KOPT-K1 (cell line): ENCODE measurements around the gene HOXA7.

Experiments used
- H3K27ac ChIP-seq: fragments of 200-600 bp; sonication (generic); 2 replicates; pipeline ENCODE4 v1.5.1; 2016; ENCODE audit warnings: antibody characterized with exemption, mild to moderate bottlenecking, low read depth, low read length; ENCODE audit not compliant: poor library complexity, severe bottlenecking
- H3K36me3 ChIP-seq: fragments of 200-600 bp; sonication (generic); 2 replicates; pipeline ENCODE4 v1.5.1; 2017; ENCODE audit warnings: antibody characterized with exemption, mild to moderate bottlenecking, low read length, moderate library complexity; ENCODE audit not compliant: insufficient read depth
- H3K9me3 ChIP-seq: fragments of 200-600 bp; sonication (generic); 2 replicates; pipeline ENCODE4 v1.5.1; 2017; ENCODE audit warnings: antibody characterized with exemption, low read length, mild to moderate bottlenecking; ENCODE audit not compliant: insufficient read depth, poor library complexity, severe bottlenecking

HOXA7 gene

GRCh38 chr7:27152816-27153442 is 3.5 kb downstream of the HOXA7 start:
- Histone ChIP-seq H3K36me3 (no peaks in the 10 kb centered on the region), H3K9me3 (peaks cover 29% of the 10 kb centered on the region), H3K27ac (no peak overlapping the region)

- no peak within 1 kb of the TSS for H3K27ac ChIP-seq
- no peaks in the 10 kb centered on the region for H3K36me3 ChIP-seq
- H3K9me3 ChIP-seq, result peaks cover 22% of the 10 kb centered on the region
Measured at GRCh38 chr7:27151931-27152815, 4.3 kb downstream of the HOXA7 start, which contains the start of gene HOXA3. Gene HOXA3 (minus strand): TSS chr7:27152583. CDS start chr7:27110640, 41,943 bp downstream.

DNA sequence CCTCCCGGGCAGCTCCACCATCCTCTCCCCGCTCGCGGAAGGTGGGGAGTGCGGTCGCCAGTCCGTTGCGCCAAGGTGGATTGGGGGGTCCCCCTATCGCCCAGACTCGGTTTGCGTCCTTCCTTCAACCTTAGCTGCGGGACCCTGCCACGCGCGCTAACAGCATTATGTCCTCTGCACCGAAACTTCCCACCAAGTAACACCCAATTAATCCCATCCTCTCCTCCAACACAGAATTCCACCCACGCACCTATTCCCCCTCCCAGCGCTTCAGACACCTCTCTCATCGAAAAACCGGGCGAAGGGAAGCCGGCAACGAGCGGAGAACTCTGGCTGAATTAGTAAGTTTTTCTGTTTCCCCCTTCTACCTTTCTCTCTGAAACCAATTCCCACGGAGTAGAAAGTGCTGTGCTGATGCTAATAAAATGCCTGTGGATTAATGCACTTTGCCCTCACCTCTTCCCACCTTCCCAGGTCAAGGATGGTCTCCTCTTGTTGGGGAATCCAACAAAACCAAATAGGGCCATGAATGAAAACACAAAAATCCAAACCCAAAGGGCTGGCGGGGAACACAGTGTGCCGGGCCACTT is 5.0 kb downstream of the HOXA7 start:
- H3K36me3 ChIP-seq, result no peaks in the 10 kb centered on the region
- H3K27ac ChIP-seq, result no peak overlapping the region
- H3K9me3 ChIP-seq, result peaks cover 16% of the 10 kb centered on the region

DNA sequence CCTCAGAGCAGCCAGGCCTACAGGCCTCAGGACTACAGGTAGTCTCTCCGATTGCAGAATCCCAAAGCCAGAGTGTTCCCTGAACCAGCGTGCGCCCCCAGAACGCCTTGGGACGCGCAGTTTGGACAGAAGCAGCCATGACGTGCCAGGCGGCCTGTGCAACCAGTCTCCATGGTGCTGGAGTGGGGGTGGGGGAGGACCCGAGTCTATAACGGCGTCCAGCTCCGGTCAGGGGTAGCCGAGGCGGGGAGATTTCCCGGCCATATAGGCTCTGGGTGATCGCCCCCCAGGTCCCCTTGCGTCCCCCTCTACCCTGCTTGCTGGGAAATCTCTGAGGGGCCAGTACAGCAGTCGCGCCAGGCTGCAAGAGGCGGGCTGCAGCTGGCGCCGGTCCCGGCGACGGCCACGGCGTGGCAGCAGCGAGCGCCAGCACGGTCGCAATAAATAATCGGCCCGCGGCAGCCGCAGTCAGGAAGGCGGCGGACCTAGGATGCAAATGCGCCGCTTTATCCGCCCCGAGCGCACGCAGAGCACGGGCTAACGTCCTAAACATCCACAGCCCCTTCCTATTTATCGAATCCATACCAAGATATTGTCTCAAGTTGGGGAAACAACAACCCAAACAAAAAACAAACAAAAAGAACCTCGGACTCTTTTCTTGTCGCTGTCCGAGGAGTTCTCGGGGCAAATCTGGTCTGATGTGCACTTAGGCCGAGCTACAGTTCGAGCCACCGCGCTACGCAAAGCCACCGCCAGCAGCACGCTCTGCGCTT is 5.7 kb downstream of the HOXA7 start:
- no peaks in the 10 kb centered on the region for H3K36me3 ChIP-seq
- no peak overlapping the region for H3K27ac ChIP-seq
- peaks cover 9% of the 10 kb centered on the region for H3K9me3 ChIP-seq

DNA sequence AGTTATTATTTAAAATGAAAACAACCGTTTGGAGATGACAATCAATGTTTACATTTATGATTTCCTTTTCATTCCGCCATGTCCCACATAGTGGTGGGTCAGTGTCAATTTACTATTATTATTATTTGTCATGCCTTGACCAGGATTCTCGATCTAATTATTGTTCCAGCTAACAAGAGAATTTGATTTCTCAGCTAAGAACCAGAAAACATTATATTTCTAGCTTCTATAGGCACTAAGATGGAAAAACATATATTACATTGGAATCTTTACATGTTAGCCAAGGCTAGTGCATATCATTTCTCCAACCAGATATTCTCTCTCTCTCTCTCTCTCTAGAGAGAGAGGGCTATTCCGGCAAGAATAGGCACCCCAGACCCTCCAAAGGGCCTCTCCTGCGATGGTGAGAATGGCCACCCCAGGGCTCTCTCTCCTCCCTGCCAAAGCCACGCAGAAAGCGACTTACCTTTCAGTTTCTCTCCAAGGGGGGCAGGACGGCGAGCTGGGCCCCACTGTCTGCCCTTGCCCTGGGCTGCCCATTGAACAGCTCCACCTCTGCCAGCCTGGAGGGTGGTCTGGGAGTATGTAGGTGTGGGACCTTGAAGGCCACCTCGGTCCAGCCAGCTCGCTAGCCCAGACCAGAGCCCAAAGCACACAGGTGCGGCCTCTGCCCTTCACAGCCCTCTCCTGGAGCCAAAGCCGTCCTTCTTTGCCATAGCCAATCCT is 6.5 kb downstream of the HOXA7 start:
- H3K36me3 ChIP-seq, result no peaks in the 10 kb centered on the region
- H3K9me3 ChIP-seq, result peaks cover 5% of the 10 kb centered on the region
- H3K27ac ChIP-seq, result no peak overlapping the region

GRCh38 chr7:27148756-27149641 is 7.5 kb downstream of the HOXA7 start:
- no peaks in the 10 kb centered on the region for H3K36me3 ChIP-seq
- H3K27ac ChIP-seq, result no peak overlapping the region
- H3K9me3 ChIP-seq, result peaks cover 12% of the 10 kb centered on the region

GRCh38 chr7:27148031-27148755 is 8.3 kb downstream of the HOXA7 start:
- H3K27ac ChIP-seq, result no peak overlapping the region
- no peaks in the 10 kb centered on the region for H3K36me3 ChIP-seq
- peaks cover 20% of the 10 kb centered on the region for H3K9me3 ChIP-seq

DNA sequence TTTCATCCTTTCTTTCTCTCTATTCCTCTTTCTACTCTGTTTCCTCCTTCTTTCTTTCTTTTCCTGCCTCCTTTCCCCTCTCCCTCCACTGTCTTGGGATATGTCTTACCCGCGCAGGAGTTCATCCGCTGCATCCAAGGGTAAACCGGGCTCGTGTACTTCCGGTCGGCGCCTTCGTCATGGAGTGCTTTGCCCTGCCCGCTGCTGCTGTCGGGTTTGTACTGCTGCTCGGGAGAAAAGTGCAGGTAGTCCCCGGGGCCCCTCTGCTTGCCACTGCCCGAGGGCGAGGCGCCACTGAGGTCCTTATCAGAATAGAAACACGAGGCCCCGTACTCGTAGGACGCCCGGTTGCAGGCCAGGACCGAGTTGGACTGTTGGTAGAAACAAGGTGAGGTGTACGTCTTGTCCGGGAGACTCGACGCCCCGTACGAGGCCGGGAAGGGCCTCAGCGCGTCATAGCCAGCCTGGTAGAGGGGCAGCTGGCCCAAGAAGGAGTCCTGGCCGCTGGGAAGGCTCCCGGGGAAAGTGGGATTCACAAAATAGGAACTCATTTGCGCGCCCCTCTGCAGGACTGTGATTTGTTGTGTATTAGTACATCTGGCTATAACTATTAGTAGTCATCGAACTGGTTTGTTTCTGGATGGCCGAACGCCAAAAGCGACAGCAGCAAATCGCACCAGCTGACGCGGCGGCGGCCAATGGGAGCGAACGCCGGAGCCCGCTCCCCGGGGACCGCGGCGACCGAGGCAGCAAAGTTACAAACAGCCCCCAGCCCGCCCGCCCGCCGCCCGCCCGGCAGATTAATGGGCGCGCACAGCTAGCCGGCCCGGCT is 9.1 kb downstream of the HOXA7 start, which contains the start of gene HOXA6:
TSS of gene HOXA6 (minus strand) at position 576 of the 832 bp plus-strand sequence. CDS start at position 551, 25 bp downstream.
- Histone ChIP-seq H3K36me3 (no peaks in the 10 kb centered on the region), H3K27ac (no peak within 1 kb of the TSS), H3K9me3 (peaks cover 20% of the 10 kb centered on the region)

DNA sequence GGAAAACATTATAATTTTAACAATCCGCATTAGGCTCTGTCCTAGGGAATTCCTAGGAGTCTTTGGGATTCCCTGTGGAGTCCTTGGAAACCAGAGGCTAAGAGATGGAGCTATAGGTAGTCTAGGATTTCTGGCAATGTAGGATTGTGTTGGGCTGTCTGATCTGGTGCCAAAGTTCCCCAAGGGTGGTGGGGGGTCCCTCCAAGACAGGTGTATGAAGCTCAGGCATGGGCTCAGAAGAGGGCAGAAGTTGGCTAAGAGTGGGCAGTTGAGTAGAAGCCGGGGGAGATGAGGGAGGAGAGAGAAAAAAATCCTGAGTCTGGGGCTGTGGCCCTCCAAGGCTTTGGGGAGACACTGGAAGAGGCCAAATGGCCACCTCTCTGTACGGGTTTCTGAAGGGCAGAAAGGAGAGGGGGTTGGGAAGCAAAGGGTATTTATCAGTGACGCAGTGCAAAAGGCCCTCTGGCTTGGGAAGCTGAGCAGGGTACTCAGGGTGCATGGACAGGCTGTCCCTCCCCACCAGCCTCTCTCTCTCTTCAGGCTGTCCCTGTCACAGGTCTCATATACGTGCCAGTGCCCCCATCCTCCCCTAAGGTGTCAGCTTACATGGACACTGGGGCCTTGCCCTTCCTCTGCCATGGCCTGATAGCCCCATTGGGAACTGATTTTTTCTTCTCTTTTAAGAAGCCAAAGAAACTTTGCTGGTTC is 9.8 kb downstream of the HOXA7 start:
- Histone ChIP-seq H3K9me3 (peaks cover 20% of the 10 kb centered on the region), H3K36me3 (no peaks in the 10 kb centered on the region), H3K27ac (no peak overlapping the region)

DNA sequence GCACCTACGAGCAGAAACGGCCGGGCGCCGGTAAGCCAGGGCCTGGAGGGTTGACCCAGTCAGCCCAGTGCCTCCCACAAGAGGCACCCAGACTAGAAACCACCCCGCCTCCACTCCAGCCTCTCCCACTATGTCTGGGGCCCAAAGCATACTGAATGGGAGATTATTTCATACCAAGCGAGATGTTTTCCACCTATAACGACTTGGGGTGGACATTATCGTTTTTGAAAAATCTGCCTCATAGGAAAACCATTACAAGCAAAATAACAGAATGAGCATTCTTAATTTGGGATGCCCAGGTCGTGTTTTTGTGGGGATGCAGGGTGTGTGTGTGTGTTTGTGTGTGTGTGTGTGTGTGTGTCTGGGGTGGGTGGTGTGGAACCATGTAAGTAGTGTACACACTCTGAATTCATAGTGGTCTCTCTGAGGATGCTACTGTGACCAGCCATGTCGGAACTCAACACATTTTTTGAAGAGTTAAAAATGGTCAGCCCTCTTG is 10.5 kb downstream of the HOXA7 start:
- Histone ChIP-seq H3K27ac (no peak overlapping the region), H3K9me3 (peaks cover 20% of the 10 kb centered on the region), H3K36me3 (no peaks in the 10 kb centered on the region)

- Histone ChIP-seq H3K9me3 (peaks cover 20% of the 10 kb centered on the region), H3K27ac (no peak overlapping the region), H3K36me3 (no peaks in the 10 kb centered on the region)
Measured at GRCh38 chr7:27145165-27145913, 11.1 kb downstream of the HOXA7 start.
